HG03442 (cell line): ENCODE data around the gene MESD.
"Not testable (repeated sequence)": the region's sequence is repeated elsewhere in the genome, so short reads cannot be mapped to it uniquely, and the experiment has no call there.

Experiments
- ATAC-seq: cut with Tn5 transposase; IDR thresholded peaks from one replicate; pipeline ENCODE4 v1.9.1; 2021; ENCODE audit warnings: mild to moderate bottlenecking, moderate library complexity; ENCODE audit not compliant: unreplicated experiment

MESD gene

DNA sequence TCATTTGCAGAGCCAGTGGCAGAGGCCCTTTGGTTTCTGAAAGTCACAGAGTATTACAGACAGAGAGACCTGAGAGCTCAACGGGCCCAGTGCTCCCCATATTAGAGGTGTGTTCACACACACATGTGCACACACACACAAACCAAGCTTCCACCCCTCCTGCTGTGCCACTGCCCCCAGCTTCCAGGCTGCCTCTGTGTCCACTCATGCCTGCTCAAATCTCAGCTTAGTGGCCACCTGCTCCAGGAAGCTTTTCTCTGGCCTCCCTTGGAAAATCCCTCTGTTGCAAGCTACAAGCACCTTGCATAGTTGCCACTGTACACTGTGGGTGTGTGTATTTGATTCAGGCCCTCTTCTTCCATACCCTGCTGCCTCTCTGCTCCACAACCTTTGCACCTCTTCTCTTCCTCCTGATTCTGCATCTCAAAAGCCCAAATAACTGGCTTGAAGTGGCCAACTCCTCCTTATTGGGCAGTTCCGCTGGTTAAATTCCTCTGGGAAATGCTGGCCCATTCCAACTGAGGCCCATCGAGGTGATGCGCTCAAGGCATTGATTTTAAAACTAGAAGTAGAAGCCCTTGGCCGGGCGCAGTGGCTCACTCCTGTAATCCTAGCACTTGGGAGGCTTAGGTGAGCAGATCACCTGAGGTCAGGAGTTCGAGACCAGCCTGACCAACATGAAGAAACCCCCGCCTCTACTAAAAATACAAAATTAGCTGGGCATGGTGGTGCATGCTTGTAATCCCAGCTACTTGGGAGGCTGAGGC, 23.0 kb downstream of the MESD start:
- no peak for ATAC-seq

DNA sequence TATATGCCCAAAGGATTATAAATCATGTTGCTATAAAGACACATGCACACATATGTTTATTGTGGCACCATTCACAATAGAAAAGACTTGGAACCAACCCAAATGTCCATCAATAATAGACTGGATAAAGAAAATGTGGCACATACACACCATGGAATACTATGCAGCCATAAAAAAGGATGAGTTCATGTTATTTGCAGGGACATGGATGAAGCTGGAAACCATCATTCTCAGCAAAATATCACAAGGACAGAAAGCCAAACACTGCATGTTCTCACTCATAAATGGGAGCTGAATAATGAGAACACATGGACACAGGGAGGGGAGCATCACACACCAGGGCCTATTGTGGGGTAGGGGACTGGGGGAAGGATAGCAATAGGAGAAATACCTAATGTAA, 24.2 kb downstream of the MESD start:
- not testable (repeated sequence) for ATAC-seq

- no peak for ATAC-seq
These were observed 30.7 kb downstream of the MESD start for GRCh38 chr15:80958818-80959495.

GRCh38 chr15:80957976-80958375, 31.6 kb downstream of the MESD start:
- ATAC-seq: no peak

DNA sequence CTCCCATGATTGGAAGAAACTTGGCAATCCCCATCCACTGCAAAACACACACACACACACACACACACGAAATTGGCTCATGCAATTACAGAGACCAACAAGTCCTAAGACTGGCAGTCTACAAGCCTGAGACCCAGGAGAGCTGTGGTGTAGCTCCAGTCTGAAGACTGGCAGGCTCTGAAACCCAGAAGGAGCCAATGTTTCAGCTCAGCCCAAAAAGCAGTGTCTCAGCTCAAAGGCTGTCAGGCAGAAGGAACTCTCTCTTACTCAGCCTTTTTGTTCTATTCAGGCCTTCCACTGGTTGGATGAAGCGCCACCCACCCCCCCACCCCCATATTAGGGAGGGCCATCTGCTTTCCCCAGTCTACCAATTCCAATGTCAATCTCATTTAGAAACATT, 32.1 kb downstream of the MESD start:
- no peak for ATAC-seq

GRCh38 chr15:80955571-80956452, 33.8 kb downstream of the MESD start:
- ATAC-seq: peak; percentile 65

- no peak for ATAC-seq
These were observed 35.5 kb downstream of the MESD start for GRCh38 chr15:80953953-80954778.

DNA sequence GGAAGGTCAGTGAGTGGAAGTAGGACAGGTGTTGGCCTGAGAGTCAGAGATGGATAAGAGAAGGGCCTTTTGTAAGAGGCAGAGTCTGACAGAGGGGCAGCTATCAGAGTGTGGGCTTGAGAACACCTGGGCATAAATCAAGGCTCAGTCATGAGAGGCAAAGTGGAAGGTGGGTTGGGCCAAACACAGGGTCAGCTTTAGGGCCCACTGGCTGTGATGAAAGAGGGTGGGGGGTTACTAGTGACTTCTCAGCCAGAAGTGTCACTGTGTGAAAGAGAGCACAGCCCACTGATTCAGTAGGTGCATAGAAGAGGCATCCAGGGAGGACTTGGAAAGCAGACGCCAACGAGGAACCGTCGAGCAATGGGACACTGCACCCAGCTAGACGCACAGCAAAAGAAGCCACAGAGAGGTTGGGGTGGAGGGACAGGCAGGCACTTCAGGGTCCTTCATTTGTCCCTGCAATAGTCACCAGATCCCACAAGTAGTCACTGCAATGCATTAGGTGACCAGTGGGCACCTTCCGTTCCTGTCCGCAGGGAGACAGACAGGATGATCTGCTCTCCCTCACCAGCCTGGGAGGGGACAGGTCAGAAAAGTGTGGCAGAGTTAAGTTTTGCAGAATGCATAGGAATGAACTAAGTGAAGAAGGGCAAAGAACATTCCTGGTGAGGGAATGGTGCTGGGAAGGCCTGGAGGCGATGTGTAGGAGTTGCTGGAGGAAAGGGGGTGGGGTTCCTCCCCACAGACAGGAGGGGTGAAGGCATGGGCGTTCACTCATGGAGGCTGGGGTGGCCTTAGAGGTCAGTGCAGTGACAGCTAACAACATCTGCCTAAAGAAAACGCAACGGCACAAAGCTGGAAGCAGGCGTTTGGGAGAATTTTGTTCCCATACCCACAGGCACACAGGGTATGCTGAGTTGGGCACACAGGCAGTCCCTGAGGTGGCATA, 36.3 kb downstream of the MESD start:
- ATAC-seq: no peak

- ATAC-seq: no peak
These were observed 37.7 kb downstream of the MESD start for GRCh38 chr15:80951941-80952340.

- no peak for ATAC-seq
These were observed 39.1 kb downstream of the MESD start for GRCh38 chr15:80950291-80951078.

- ATAC-seq: no peak
These were observed 39.9 kb downstream of the MESD start for GRCh38 chr15:80949756-80950155.

- ATAC-seq: no peak
These were observed 40.8 kb downstream of the MESD start for GRCh38 chr15:80948651-80949292.

DNA sequence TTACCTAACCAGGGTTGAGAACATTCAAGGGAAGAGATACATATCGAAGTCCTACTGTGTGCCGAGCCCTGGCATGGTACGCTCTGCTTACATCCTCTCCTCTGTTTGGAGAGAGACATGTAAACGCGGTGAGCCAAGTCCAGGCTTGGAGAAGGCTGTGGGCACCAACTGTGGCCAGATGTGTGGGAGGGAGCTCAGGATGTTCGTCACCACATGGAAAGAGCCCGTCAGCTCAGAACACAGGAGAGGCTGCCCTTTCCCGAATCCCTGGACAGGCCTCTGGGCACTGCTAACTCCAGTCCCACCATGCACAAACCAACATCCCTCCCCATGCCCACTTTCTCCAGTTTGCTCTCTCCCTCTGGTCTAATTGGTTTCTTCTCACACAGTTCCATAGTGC, 43.0 kb downstream of the MESD start:
- ATAC-seq: no peak

GRCh38 chr15:80945605-80946004, 44.0 kb downstream of the MESD start:
- ATAC-seq: no peak

DNA sequence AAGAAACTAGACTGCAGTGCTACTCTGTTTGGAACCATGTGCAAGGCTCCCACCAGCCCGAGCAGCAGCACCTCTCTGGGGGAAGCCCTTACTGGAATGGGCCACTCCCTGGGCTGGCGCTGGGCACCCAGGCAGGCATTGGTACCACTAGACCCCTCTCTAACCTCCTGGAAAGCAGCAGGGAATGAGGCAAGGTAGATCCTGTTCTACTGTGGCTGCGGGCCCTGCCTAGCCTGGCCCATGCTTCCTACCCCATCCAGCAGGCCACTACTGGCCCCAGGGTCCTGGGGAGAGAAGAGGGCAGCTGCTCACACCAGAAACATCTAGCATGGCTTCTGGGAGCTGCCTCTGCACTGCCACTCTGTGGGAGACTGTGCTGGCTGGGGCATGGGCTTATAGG, 44.8 kb downstream of the MESD start:
- ATAC-seq: no peak

DNA sequence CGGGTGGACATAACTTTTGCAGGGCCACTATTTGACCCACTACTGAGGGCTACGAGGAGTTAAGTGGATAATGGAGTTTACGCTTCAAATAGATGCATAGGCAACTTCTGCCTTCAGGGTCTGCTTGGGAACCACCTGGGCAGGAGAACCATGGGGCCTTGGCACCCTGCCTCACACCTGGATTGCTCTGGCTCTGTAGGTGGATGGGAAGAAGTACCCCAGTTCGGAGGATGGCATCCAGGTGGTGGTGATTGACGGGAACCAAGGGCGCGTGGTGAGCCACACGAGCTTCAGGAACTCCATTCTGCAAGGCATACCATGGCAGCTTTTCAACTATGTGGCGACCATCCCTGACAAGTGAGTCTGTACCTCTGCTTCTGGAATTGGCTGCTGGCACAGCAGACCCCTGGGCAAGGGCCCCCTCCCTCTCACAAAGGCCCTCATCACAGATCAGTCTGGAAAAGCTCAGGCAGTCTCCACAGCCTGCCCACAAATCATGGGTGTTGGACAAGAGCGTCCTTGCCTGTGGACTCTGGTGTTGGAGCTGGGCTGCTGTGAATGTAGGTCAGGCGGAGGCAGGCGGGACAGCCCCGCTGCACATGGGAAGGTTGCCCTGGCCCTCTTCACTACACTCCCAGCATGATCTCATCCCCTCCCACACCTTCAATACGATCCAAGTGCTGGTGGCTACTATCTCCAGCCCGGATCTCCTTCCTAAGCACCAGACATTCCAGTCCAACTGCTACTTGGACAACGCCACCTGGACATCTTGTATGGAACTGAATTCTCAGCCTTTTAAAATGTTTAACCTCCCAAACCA, 46.7 kb downstream of the MESD start:
- no peak for ATAC-seq

DNA sequence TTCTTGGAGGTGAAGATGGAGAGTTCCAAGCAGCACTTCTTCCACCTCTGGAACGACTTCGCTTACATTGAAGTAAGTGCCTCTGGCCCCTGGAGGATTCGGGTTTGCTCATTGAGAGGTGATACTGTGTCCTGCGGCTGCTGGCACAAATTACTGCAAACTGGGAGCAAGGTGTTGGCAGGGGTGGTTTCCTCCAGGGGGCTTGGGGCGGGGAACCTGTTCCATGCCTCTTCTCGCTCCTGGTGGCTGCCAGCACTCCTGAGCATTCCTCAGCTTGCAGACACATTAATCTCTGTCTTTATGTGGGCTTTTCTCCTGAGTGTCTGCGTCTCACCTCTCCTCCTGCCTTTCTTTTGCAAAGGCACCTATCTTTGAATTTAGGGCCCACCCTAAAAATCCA, 47.4 kb downstream of the MESD start:
- ATAC-seq: no peak
